COR-L47 (cell line): Measurements from ENCODE around the gene PDZRN3.

Experiments
- DNase-seq: peaks from one replicate; lab custom pipeline; 2025; lab: John Stamatoyannopoulos, UW

The PDZRN3 gene

GRCh38 chr3:73520931-73521461 is 103.7 kb downstream of the PDZRN3 start:
- DNase-seq: no peak

- no peak for DNase-seq
Measured at GRCh38 chr3:73516631-73517030, 108.1 kb downstream of the PDZRN3 start.

GRCh38 chr3:73513260-73513659 is 111.5 kb downstream of the PDZRN3 start:
- DNase-seq: no peak

- no peak for DNase-seq
Measured at GRCh38 chr3:73511571-73512525, 112.9 kb downstream of the PDZRN3 start.

GRCh38 chr3:73510784-73511183 is 114.0 kb downstream of the PDZRN3 start:
- no peak for DNase-seq

- DNase-seq: no peak
Measured at GRCh38 chr3:73510334-73510733, 114.4 kb downstream of the PDZRN3 start.

GRCh38 chr3:73509816-73510215 is 114.9 kb downstream of the PDZRN3 start:
- no peak for DNase-seq

- DNase-seq: no peak
Measured at GRCh38 chr3:73509066-73509465, 115.7 kb downstream of the PDZRN3 start.

- peak; percentile 64 for DNase-seq
Measured at GRCh38 chr3:73508330-73508954, 116.3 kb downstream of the PDZRN3 start.

- no peak for DNase-seq
Measured at GRCh38 chr3:73504852-73505251, 119.9 kb downstream of the PDZRN3 start.

- peak; percentile 55 for DNase-seq
Measured at GRCh38 chr3:73504239-73504638, 120.5 kb downstream of the PDZRN3 start.

GRCh38 chr3:73503781-73504180 is 121.0 kb downstream of the PDZRN3 start:
- DNase-seq: no peak

- DNase-seq: peak; percentile 41
Measured at GRCh38 chr3:73502609-73503583, 121.8 kb downstream of the PDZRN3 start.

GRCh38 chr3:73500321-73500720 is 124.4 kb downstream of the PDZRN3 start:
- no peak for DNase-seq

GRCh38 chr3:73499787-73500186 is 125.0 kb downstream of the PDZRN3 start:
- DNase-seq: no peak

- DNase-seq: no peak
Measured at GRCh38 chr3:73498764-73499622, 125.7 kb downstream of the PDZRN3 start.

- no peak for DNase-seq
Measured at GRCh38 chr3:73497646-73498406, 126.9 kb downstream of the PDZRN3 start.

GRCh38 chr3:73493543-73494308 is 131.0 kb downstream of the PDZRN3 start:
- DNase-seq: no peak

GRCh38 chr3:73492186-73492585 is 132.6 kb downstream of the PDZRN3 start:
- no peak for DNase-seq
